CD4-positive, alpha-beta T cell treated with Interleukin-1 beta for 1 hour (primary cell): ENCODE data around the gene TOPBP1.

Experiments
- DNase-seq, 2 donors: peaks; one replicate each; pipeline ENCODE4 v3.0.0-alpha.2; 2020 to 2022

The TOPBP1 gene

GRCh38 chr3:133606342-133606741 lies 55.4 kb downstream of the TOPBP1 start:
- DNase-seq: no peak

GRCh38 chr3:133600572-133601081 lies 61.1 kb downstream of the TOPBP1 start:
- no peak for DNase-seq

DNA sequence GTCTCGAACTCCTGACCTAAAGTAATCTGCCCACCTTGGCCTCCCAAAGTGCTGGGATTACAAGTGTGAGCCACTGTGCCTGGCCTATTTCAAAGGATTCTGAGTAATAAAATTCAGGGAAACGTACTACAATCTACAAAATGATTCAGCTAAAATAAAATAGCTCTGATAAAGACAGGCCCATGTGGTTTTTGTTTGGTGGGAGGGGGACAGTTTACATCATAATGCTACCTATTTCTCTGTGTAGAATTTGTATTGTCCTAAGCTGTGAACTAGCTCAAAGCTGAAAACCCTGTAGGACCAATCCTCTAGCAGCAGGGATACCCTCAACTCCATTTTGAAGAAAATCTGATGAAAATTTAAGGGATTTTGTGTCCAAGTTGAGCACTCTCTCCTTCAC lies 62.5 kb downstream of the TOPBP1 start:
- DNase-seq: no peak

GRCh38 chr3:133598405-133598804 lies 63.3 kb downstream of the TOPBP1 start:
- no peak for DNase-seq

DNA sequence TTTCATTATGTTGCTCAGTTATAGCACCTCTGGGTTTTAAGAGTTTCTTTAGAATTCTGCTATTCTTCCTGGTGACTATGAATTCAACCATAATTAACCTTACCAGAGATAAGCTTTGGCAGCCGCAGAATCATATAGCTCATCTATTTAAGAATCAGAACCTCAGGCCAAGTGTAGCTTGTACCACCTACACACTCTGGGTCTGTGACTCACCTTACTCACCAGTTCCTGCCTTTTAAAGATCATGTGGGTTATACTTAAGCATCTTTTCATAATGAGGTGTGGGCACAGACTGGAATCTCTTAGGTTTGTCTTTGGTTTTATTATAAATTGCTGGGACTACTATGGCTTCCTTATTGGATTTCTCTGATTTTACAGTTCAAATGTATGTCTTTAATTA lies 66.4 kb downstream of the TOPBP1 start:
- DNase-seq: no peak

DNA sequence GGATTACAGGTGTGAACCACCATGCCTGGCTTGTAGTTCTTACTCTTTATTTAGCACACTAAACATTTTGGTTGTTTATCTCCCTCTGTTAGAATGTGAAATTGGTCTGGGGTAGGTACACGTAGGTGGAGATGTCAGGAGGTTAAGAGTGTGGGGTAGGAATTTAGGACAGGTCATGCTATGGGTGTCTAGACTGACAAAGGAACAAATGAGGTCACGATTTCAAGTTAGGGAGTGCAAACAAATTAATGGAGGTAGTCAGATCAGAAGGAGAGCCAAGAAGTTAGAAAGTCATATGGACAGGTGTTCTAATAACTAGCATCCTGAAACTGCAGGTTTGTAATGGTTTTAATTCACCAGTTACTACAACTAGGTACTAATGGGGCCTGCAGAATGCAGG lies 68.5 kb downstream of the TOPBP1 start:
- DNase-seq: no peak

- no peak for DNase-seq
These were observed 68.9 kb downstream of the TOPBP1 start for GRCh38 chr3:133592843-133593242.

DNA sequence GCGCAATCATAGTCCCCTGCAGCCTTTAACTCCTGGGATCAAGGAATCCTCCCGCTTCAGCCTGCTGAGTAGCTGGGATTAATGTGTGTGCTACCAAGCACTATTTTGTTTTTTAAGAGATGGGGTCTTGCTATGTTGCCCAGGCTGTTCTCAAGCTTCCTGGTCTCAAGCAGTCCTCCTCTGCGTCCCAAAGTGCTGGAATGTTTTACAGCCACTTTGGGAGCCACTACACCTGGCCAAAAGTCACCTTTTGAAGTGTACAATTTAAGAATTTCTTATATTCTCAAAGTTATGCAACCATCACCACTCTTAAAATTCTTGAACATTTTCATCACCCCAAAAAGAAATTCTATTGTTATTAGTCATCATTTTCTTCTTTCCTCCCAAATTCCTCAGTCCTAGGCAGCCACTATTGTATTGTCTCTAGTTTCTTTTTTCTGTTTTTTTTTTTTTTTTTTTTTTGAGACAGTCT lies 70.4 kb downstream of the TOPBP1 start:
- DNase-seq: no peak

DNA sequence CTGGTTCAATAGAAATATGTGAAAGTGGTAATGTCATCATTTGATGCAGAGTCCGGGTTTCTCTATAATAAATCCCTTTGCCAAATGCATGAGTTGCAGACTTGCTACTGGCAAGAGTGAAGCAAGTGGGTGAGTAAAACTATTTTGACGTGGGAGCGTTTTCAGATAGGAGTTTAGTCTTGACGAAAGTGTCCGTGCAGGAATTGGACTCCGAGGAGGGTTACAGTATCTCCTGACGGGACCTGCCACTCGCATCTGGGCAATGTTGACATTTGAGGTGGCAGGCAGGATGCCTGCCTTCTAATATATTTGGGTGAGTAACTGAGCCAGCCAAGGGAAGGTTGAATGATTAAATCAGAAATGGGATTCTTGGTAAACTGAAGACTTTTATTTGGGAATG lies 72.2 kb downstream of the TOPBP1 start:
- DNase-seq: no peak

GRCh38 chr3:133588784-133589465 lies 72.8 kb downstream of the TOPBP1 start:
- DNase-seq: no peak

DNA sequence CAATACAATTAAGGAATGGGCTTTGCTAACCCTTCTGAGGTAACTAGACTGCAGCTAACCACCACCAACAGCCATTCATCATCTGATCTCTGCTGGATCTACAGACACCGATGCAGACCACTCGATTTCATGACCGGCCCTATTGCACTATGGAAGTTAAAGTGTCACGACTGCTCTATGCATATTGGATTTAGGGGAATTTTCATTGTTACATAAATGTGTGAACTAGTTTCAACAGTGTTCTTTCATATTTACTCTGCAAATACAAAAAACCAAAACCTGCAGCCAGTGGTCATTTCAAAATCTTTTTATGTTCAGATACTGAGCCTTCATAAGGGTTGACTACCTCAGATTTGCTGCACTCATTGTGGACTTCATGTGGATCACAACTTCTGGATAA lies 73.7 kb downstream of the TOPBP1 start:
- DNase-seq: no peak

GRCh38 chr3:133583396-133583795 lies 78.3 kb downstream of the TOPBP1 start:
- no peak for DNase-seq

DNA sequence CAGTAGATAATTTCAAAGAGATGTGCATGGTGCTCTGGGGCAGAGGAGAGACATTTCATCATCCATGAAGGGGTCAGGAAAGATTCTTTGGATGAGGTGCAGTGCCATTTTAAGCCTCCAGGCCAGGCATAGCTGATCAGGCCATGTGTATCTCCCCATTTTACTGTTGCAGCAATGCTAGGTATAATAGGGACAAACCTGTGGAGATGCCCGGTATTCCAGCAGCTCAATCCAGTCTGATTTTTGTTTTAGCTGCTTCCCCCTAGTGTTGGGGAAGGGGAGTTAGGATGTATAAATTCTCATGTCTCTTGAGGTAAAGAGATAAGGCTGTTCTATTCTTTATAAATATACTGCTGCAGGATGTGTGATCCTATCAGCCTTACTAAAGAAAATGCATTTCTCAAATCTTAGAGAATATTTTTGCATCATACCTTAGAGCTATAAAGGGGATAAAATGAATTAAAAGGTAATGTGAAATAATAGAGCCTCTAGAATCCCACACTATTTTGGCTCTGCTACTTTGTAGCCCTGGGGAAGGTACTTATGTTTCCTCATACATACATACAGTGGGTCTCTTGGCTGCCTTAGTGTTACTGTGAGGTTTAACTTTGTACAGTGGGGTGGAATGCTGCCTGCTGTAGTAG lies 83.1 kb downstream of the TOPBP1 start:
- DNase-seq: no peak

GRCh38 chr3:133576169-133576568 lies 85.6 kb downstream of the TOPBP1 start:
- no peak for DNase-seq

DNA sequence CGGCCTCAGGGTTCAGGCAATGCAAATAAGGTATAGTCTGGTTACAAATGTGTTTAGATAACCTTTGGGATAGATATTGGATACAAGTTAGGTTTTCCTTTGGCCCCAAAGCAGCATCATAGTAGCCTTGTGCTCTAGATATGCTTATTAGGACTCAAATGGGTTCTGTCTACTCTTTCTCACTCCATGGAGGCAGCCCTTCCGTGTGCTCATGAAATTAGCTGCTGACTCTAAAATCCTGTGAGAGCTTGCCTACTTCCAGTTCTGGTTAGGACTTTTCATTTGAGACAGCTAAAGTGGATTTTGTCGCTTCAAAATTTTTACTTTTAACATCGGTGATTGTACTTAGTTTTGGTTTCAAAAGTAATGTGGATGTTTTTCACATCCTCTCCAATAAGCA lies 86.7 kb downstream of the TOPBP1 start:
- DNase-seq: no peak

DNA sequence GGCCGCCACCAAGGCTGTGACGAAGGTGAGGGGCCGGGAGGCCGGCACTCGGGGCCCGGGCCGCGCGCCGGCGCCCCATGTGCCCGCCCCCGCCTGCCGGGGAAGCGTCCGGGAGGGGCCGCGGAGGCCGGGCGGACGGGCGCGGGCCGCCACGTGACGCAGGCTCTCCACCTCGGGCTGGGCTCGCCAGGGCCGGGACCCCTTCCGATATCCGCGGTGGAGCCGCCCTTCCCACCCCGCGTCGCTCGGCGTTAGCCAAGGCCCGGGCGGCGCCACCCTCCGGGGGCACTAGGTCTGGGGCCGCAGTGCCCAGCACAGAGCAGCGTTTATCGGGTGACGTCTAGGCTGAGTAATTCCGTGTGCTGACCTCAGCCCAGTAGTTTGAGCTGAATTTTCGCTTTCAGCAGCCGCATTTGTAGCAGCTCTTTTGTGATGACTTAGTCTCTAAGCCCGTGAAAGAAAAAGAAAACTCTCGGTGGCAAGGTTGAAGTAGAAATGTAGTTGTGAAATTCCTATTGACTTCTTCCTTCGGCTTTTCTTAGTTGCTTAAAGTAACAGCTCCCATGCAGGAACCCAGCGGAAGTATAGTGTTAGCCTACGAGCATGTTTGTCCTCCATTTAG lies 87.4 kb downstream of the TOPBP1 start:
- peak; percentile 75 to 79 for DNase-seq

DNA sequence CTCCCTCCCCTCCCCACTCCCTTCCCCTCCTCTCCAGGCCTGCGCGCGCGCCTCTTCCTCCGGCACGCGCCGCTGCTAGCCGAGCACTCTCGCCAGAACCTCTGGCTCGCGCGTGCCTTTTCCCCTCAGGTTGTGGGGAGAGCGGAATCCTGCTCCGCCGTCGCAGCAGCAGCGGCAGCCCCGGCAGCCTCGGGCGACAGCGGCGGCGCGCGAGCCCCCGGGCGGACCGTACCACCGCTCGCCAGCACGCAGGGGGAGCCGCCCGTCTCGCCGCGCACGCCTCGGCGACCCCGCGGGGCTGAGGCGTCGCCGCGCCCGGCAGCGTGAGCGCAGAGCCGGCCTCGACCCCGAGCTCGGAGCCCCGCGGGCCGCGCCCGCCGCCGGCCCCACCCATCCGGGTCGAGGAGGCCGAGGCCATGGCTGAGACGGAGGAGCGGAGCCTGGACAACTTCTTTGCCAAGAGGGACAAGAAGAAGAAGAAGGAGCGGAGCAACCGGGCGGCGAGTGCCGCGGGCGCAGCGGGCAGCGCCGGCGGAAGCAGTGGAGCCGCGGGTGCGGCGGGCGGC lies 88.0 kb downstream of the TOPBP1 start, which contains the start of gene CDV3:
Gene CDV3, plus strand, starts transcription at position 58 of the 566 bp plus-strand sequence. Its CDS starts 359 bp downstream, at position 417.
- DNase-seq: no peak

GRCh38 chr3:133573054-133573628 lies 88.6 kb downstream of the TOPBP1 start:
- DNase-seq: peak; percentile 100

DNA sequence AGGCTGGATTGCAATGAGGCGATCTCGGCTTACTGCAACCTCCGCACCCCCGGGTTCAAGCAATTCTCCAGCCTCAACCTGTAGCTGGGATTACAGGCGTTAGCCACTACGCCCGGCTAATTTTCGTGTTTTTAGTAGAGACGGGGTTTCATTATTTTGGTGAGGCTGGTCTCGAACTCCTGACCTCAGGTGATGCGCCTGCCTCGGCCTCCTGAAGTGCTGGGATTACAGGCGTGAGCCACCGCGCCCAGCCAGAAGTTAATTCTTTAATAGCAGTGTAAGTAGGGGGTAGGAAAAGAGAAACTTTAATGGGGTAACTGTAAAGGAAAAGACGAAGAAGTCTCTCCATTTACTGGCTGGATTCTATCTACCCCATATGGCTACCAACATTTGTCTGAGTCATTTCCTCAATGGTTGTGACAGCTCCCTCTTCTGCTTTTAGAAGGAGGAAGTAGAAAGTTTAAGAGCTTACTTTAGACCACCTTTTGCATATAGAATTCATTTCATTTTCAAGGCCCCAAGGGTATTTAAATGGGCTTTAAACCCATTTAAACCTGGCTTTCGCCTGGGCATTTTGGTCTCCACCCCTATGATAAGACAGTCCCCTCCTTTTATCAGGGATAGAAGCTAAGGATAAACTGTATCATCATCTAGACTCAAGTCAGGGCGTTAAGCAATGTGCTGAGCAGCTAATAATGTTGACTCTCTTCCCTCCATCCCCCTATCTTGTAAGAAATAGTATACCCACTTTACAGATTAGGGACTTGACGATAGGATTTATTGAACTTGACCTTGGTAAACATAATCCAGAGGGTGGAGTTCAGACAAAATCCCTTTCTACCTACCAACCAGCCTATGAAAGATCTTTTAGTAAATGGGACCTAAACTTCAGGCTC lies 89.3 kb downstream of the TOPBP1 start:
- DNase-seq: peak; percentile 13 to 50

DNA sequence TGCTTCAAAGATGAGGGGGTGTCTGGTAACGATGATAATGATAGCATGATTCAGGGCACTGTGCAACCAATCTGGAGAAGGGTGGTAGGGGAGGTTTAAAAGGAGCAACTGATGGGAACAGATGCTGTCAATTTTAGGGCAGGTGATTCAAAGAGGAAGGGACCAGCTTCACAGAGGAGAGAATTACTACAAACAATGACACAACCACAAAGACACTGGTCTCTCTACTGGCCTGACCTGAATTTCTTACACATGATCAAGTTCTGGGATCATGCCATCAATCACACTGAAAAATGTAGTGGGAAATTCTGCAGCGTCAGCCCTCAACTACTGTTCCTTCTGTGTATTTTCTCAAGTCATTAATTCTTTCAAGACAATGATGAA lies 90.8 kb downstream of the TOPBP1 start:
- no peak for DNase-seq

DNA sequence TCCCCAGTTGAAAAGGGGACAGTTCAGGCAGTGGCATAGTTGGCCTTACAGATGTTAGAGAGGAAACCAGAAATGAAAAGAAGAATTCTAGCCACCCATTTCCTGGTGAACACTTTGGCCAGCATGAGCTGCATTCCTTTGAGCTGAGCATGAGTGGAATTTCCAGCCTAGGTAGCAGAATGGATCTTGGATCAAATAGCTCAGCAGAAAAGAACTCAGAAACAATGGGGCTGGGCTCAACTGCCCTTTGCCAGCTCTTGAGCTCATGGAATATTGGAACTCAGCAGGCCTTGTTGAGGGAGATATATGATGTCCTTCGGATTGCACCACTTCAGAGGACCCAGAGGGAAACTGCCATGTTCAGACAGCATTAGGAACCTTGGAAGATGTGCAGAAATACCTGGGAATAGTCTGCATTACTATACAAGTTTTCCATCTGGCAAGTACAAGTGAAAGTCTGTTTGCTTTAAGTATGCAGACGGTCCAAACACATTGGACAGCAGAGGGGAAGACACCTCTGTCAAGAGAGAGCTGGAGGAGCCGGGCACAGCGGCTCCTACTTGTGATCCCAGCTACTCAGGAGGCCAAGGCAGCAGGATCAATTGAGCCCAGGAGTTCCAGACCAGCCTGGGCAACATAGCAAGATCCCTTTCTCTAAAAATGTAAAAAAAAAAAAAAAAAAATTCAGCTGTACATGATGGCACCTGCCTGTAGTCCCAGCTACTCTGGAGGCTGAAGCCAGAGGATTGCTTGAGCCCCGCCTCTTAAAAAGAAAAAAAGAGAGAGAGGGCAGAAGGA lies 91.4 kb downstream of the TOPBP1 start:
- DNase-seq: no peak
